Pancreas (tissue), 10 donors: ENCODE measurements around the gene NR3C2. TPM values are rescaled to one million over a fixed set of nuclear protein-coding genes. Genes with fewer than 3 reads are reported as not detected.
A peak's percentile ranks its signal among the peaks of the same experiment; 100 is the strongest.

ENCODE experiments used
- ATAC-seq, 4 donors: fragments of 200-7000 bp; cut with Tn5 transposase; one replicate each; pipeline versions ENCODE4 v1.8.0 to v1.9.1; 2020; ENCODE audit warnings: mild to moderate bottlenecking in 4 of 4, moderate library complexity in 4 of 4
- DNase-seq, 6 donors: peaks; one replicate each; pipeline ENCODE4 v3.0.0-alpha.2; 2020
- FAIRE-seq: peaks from 2 replicates; lab custom pipeline; 2012; peaks lifted over from hg19 to GRCh38; lab: Jason Lieb, UNC
- H3K27ac ChIP-seq, 4 donors: fragments of 200-600 bp; sonication (generic); 1 replicate in 3 of 4; 2 replicates in 1 of 4; pipeline versions ENCODE4 v1.5.0 to v1.8.0; 2020
- H3K27me3 ChIP-seq, 4 donors: fragments of 200-600 bp; one replicate each; pipeline ENCODE4 v1.8.0; 2021
- H3K36me3 ChIP-seq, 3 donors: fragments of 200-600 bp; sonication (generic) in 1 of 3; one replicate each; pipeline versions ENCODE4 v1.5.0 to v1.8.0; 2020 to 2021
- H3K4me1 ChIP-seq, 3 donors: fragments of 200-600 bp; one replicate each; pipeline ENCODE4 v1.8.0; 2021
- H3K4me3 ChIP-seq, 4 donors: fragments of 200-600 bp; sonication (generic) in 2 of 4; one replicate each; pipeline versions ENCODE4 v1.5.0 to v1.8.0; 2020 to 2021
- H3K9me3 ChIP-seq, 4 donors: fragments of 200-600 bp; one replicate each; pipeline ENCODE4 v1.8.0; 2021
- CTCF ChIP-seq, 4 donors: fragments of 200-600 bp; sonication (generic) in 3 of 4; IDR thresholded peaks; one replicate each; pipeline versions ENCODE4 v1.5.0 to v1.8.0; 2021; ENCODE audit warnings: antibody characterized with exemption in 4 of 4
- WGBS, 2 donors: extraction: QIAGEN DNeasy Blood & Tissue Kit; methylation state at CpG; one replicate each; pipeline ENCODE4 v1.1.7; 2013; 5-methylcytosine and 5-hydroxymethylcytosine counted together
- intact Hi-C, 3 donors: fragments of 100-400 bp; cut with DNase I; formaldehyde crosslinking; loops; one replicate each; pipeline versions ENCODE4 v1.11.1 to v1.14.2; 2022
- polyA plus RNA-seq, 2 donors: library from polyadenylated mRNA; stranded (reverse); fragments of 200-250 nt; gene quantifications; one replicate each; pipeline ENCODE4 v1.2.3, GENCODE V29; 2013
- total RNA-seq, 6 donors: library from RNA; stranded (reverse); fragmentation: NEBNext Ultra II Directional in 4 of 6; extraction: Animal tissue kit (Norgen Biotek cat#: 25700) in 4 of 6; gene quantifications; one replicate each; pipeline versions ENCODE4 v1.2.1 to v1.2.4, GENCODE V29; 2021 to 2023
- donor health status: healthy with polysubstance abuse.
- donor health status: DM: no; HTN: no; CAD: no; lungs with moderate emphysema.
- donor health status: DM: no; HTN: no; CAD: no.
- donor health status: control.
- donor health status: control.
- donor health status: Bipolar disorder and iron deficiency.
- donor health status: DM: yes; HTN: yes; CAD: no.
- donor health status: DM: no; HTN: no; CAD: no.
- donor health status: DM: no; HTN: no; CAD: no.
- donor health status: DM: yes; HTN: yes; CAD: no.

The NR3C2 gene
- total and polyA plus RNA-seq, 8 donors = 2.5 to 15.7 (median 12.5) TPM

- Histone ChIP-seq H3K27me3 (no peaks in the 10 kb centered on the region), H3K4me3 (no peak overlapping the region), H3K9me3 (no peaks in the 10 kb centered on the region), H3K27ac (peak overlapping the region in 1 of 4 donors; percentile 1), H3K36me3 (no peaks in the 10 kb centered on the region), H3K4me1 (peaks cover 0 to 9% (median 5%) of the 10 kb centered on the region in 3 donors)
- DNase-seq = no peak
- intact Hi-C loops = no loop called here
- 41% methylated on average over 3 of the region's 3 CpGs for WGBS, 2 donors
- TF ChIP-seq CTCF (IDR thresholded peaks at IDR 0.05) = no peak
- FAIRE-seq = no peak
- peak; percentile 38 to 63 (median 53) for ATAC-seq
These were observed 259.8 kb downstream of the NR3C2 start for GRCh38 chr4:148182230-148182911.

- no peaks in the 10 kb centered on the region for H3K9me3 ChIP-seq
- no peak for TF ChIP-seq CTCF (IDR thresholded peaks at IDR 0.05)
- intact Hi-C loops = no loop called here
- FAIRE-seq (no peak), DNase-seq (no peak), ATAC-seq (peak in 2 of 4 donors; percentile 25 to 52)
- H3K4me1 ChIP-seq = peaks cover 0 to 3% (median 0%) of the 10 kb centered on the region in 3 donors
- no peak overlapping the region for H3K27ac ChIP-seq
- H3K27me3 ChIP-seq = no peaks in the 10 kb centered on the region
- 94 to 95% methylated on average over 5 of the region's 5 CpGs for WGBS, 2 donors
- no peaks in the 10 kb centered on the region for H3K36me3 ChIP-seq
- no peak overlapping the region for H3K4me3 ChIP-seq
These were observed 268.7 kb downstream of the NR3C2 start for GRCh38 chr4:148173397-148174017.

DNA sequence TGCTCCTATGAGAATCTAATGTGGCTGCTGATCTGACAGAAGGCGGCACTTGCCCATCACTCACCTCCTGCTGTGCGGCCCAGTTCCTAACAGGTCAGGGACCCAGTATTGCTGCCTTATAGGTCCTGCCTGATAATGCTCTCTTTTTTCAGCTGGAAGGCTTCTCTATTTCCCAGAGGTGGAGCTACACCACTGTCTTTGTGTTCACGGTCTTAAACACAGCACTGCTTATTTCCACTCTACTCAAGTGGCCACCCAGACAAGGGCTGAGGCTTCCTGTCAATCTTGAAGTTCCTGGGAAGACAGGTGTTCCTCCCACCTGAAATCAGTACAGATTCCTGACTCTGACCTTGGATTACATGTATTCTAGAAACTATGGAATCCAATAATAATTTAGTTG, 270.6 kb downstream of the NR3C2 start:
- H3K27ac ChIP-seq = no peak overlapping the region
- peak; percentile 35 to 90 (median 68) for ATAC-seq
- no peak overlapping the region for H3K4me3 ChIP-seq
- DNase-seq = no peak
- intact Hi-C loops = no loop called here
- no peak for FAIRE-seq
- H3K36me3 ChIP-seq = no peaks in the 10 kb centered on the region
- H3K9me3 ChIP-seq = no peaks in the 10 kb centered on the region
- TF ChIP-seq CTCF (IDR thresholded peaks at IDR 0.05) = no peak
- WGBS, 2 donors = 57 to 60% methylated on average over 3 of the region's 3 CpGs
- H3K4me1 ChIP-seq = peaks cover 0 to 3% (median 0%) of the 10 kb centered on the region in 3 donors
- no peaks in the 10 kb centered on the region for H3K27me3 ChIP-seq

- H3K27ac ChIP-seq = no peak overlapping the region
- WGBS, 2 donors = 78 to 81% methylated on average over 7 of the region's 7 CpGs
- no peak overlapping the region for H3K4me3 ChIP-seq
- peak; percentile 89 for FAIRE-seq
- no peak for TF ChIP-seq CTCF (IDR thresholded peaks at IDR 0.05)
- peak in 1 of 4 donors; percentile 40 for ATAC-seq
- no peak for DNase-seq
- no peaks in the 10 kb centered on the region for H3K9me3 ChIP-seq
- intact Hi-C loops = no loop called here
- H3K4me1 ChIP-seq = peaks cover 0 to 3% (median 0%) of the 10 kb centered on the region in 3 donors
- H3K36me3 ChIP-seq = no peaks in the 10 kb centered on the region
- H3K27me3 ChIP-seq = no peaks in the 10 kb centered on the region
These were observed 271.5 kb downstream of the NR3C2 start for GRCh38 chr4:148170408-148171365.
